GM12892 (cell line): ENCODE results near the gene PLSCR2.

Source experiments
- POLR2A ChIP-seq: IDR thresholded peaks from 2 replicates; pipeline ENCODE4 v1.6.1; 2011; ENCODE audit warnings: low read depth, low read length, control low read depth
- POLR2AphosphoS5 ChIP-seq: IDR thresholded peaks from 2 replicates; pipeline ENCODE4 v1.6.1; 2011; ENCODE audit warnings: low read depth, low read length, control low read depth
- TAF1 ChIP-seq: IDR thresholded peaks from 2 replicates; pipeline ENCODE4 v1.6.1; 2011; ENCODE audit warnings: low read depth, mild to moderate bottlenecking, control low read depth, low read length, borderline replicate concordance

GRCh38 chr3:146449613-146450012 is 19.7 kb downstream of the PLSCR2 start:
- TF ChIP-seq POLR2AphosphoS5 = no peak
- TF ChIP-seq TAF1 = no peak
- TF ChIP-seq POLR2A = no peak
